Activated B cell treated with CpG ODN at 0.5 μM for 24 hours (primary cell): Measurements from ENCODE around the gene FOXK1. TPM values are rescaled to one million over a fixed set of nuclear protein-coding genes. Genes with fewer than 3 reads are reported as not detected.

Source experiments
- ATAC-seq: fragments of 200-7000 bp; cut with Tn5 transposase; one replicate; pipeline ENCODE4 v1.10.0; 2021; ENCODE audit warnings: low read depth, mild to moderate bottlenecking, moderate library complexity
- CTCF ChIA-PET: fragments of 350-600 bp; sonication (Branson Sonifier 250); formaldehyde crosslinking; loops from one replicate; lab custom pipeline; 2021; ENCODE audit warnings: antibody characterized with exemption; lab: Charles Lee
- POLR2A ChIA-PET: fragments of 350-600 bp; sonication (Branson Sonifier 250); formaldehyde crosslinking; loops from one replicate; lab custom pipeline; 2021; ENCODE audit warnings: antibody characterized with exemption; lab: Charles Lee
- DNase-seq: peaks from one replicate; pipeline ENCODE4 v3.0.0; 2022
- H3K27ac Mint-ChIP-seq: one replicate; pipeline ENCODE4 v1.8.0; 2020; ENCODE audit warnings: mixed read lengths
- H3K27me3 Mint-ChIP-seq: one replicate; pipeline ENCODE4 v1.8.0; 2021; ENCODE audit warnings: mixed read lengths
- H3K36me3 Mint-ChIP-seq: one replicate; pipeline ENCODE4 v1.8.0; 2021; ENCODE audit warnings: low read depth, mixed read lengths
- H3K4me1 Mint-ChIP-seq: one replicate; pipeline ENCODE4 v1.8.0; 2021; ENCODE audit warnings: mixed read lengths
- H3K4me3 Mint-ChIP-seq: one replicate; pipeline ENCODE4 v1.8.0; 2020; ENCODE audit warnings: mild to moderate bottlenecking, mixed read lengths
- H3K9me3 Mint-ChIP-seq: one replicate; pipeline ENCODE4 v1.8.0; 2020; ENCODE audit warnings: mixed read lengths
- CTCF ChIP-seq: fragments of 200-600 bp; IDR thresholded peaks from one replicate; pipeline ENCODE4 v1.8.0; 2022; ENCODE audit warnings: antibody characterized with exemption, mild to moderate bottlenecking
- intact Hi-C: fragments of 100-400 bp; cut with micrococcal nuclease; formaldehyde crosslinking; loops from one replicate; pipeline ENCODE4 v1.15.1; 2024
- total RNA-seq: library from RNA; stranded (reverse); gene quantifications from 2 replicates; pipeline ENCODE4 v1.2.3, GENCODE V29; 2022

FOXK1 gene
- 37.5 and 42.7 TPM in 2 replicates for total RNA-seq

GRCh38 chr7:4681886-4682620, at the start of gene FOXK1:
FOXK1 (plus strand) TSS chr7:4682295; CDS start chr7:4682309, 14 bp downstream.
- intact Hi-C loops: loop anchor here (1.0 kb wide), 2 partner anchors 41 to 93 kb away; partner anchors contain the start of gene AP5Z1
- CTCF ChIA-PET: interaction anchor here (1.4 to 2.9 kb wide), 2 partner anchors 41 to 94 kb away, joined by 7 to 21 read pairs; partner anchors contain the start of gene AP5Z1
- H3K4me1 Mint-ChIP-seq: peaks cover 30% of the 10 kb centered on the region

GRCh38 chr7:4633012-4633411, 49.1 kb upstream of the FOXK1 start:
- no peak overlapping the region for H3K4me3 Mint-ChIP-seq
- H3K36me3 Mint-ChIP-seq: no peaks in the 10 kb centered on the region
- no peaks in the 10 kb centered on the region for H3K9me3 Mint-ChIP-seq
- ATAC-seq: no peak
- intact Hi-C loops: no loop called here
- H3K4me1 Mint-ChIP-seq: no peaks in the 10 kb centered on the region
- no peak for DNase-seq
- ChIA-PET CTCF (no interaction called here), POLR2A (no interaction called here)
- no peak overlapping the region for H3K27ac Mint-ChIP-seq
- TF ChIP-seq CTCF: no peak
- peaks cover 14% of the 10 kb centered on the region for H3K27me3 Mint-ChIP-seq

More at GRCh38 chr7:4681886-4682620, at the start of gene FOXK1:
- ATAC-seq (peak; percentile 83), DNase-seq (peak; percentile 85)
- Mint-ChIP-seq H3K4me3 (peak within 1 kb of the TSS; percentile 92), H3K36me3 (peaks cover 15% of the 10 kb centered on the region), H3K27ac (peak within 1 kb of the TSS; percentile 95), H3K9me3 (no peaks in the 10 kb centered on the region), H3K27me3 (peaks cover 3% of the 10 kb centered on the region)
- TF ChIP-seq CTCF: no peak
- POLR2A ChIA-PET: interaction anchor here (0.6 to 6.1 kb wide), 7 partner anchors 9 to 129 kb away, joined by 3 to 151 read pairs (median 4); partner anchors contain the start of gene AP5Z1

GRCh38 chr7:4634166-4634565, 47.9 kb upstream of the FOXK1 start:
- H3K27me3 Mint-ChIP-seq: peaks cover 14% of the 10 kb centered on the region
- H3K27ac Mint-ChIP-seq: no peak overlapping the region
- POLR2A ChIA-PET: no interaction called here
- ATAC-seq: no peak
- no peaks in the 10 kb centered on the region for H3K9me3 Mint-ChIP-seq
- CTCF ChIA-PET: no interaction called here
- no peaks in the 10 kb centered on the region for H3K36me3 Mint-ChIP-seq
- intact Hi-C loops: no loop called here
- no peak for TF ChIP-seq CTCF
- no peak for DNase-seq
- no peak overlapping the region for H3K4me3 Mint-ChIP-seq
- no peaks in the 10 kb centered on the region for H3K4me1 Mint-ChIP-seq

DNA sequence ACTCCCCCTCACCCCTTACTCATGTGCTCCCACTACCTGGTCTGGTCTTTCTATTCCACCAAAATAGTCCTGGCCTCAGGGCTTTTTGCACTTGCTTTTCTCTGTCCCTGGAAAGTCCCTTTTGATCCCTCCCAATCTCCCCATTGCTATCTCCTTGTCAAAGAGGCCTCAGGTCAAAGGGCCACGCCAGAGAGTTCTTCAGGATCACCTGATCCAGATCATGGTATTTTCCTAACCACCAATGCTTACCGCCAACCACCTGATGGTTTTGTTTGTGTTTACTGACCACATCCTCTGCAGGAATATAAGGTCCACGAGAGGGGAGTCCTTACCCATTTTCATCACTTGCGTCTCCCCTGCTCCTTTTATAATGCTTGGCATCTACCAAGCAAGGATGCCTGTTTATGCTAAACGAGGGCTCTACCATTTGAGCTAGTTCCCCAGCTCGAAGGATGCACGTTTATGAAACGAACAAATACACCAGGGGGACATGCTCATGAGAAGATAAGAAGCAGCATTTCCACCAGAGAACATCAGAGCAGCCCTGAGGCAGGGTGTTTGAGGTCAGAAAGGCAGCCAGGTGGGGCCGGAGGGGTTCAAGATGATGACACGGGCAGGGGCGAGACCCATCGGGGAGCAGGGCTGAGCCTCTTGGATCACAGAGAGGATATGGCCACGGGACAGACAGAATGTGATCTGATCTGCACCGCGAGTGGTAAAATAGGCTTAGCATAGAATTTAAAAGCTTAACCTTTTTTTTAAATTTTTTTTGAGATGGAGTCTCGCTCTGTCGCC, 43.1 kb upstream of the FOXK1 start:
- H3K4me1 Mint-ChIP-seq: peaks cover 9% of the 10 kb centered on the region
- ATAC-seq (no peak), DNase-seq (no peak)
- no peak for TF ChIP-seq CTCF
- H3K9me3 Mint-ChIP-seq: no peaks in the 10 kb centered on the region
- no peaks in the 10 kb centered on the region for H3K27me3 Mint-ChIP-seq
- intact Hi-C loops: no loop called here
- no peaks in the 10 kb centered on the region for H3K36me3 Mint-ChIP-seq
- POLR2A ChIA-PET: no interaction called here
- H3K4me3 Mint-ChIP-seq: no peak overlapping the region
- H3K27ac Mint-ChIP-seq: no peak overlapping the region
- CTCF ChIA-PET: no interaction called here
